Measurements from ENCODE around the gene NABP1.

Gene NABP1

DNA sequence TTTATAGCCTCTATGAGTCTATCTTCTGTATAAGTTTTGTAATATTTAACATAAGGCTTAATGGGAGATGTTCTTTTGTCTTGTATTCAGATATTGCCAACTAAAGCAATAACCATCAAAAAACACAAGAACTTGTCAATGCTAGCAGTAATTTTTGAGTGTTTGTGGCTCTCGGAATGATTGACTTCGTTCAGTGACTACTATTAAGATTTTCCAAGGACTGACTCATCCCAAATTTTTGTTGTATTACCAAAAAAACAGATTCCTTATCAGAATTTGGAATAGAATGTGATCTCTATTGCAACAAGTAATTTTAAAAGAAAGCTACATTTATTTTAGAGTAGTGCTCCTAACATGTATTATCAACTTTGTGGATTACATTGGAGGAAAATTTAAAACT is 8.1 kb downstream of the NABP1 start:
- no peak for DNase-seq

DNA sequence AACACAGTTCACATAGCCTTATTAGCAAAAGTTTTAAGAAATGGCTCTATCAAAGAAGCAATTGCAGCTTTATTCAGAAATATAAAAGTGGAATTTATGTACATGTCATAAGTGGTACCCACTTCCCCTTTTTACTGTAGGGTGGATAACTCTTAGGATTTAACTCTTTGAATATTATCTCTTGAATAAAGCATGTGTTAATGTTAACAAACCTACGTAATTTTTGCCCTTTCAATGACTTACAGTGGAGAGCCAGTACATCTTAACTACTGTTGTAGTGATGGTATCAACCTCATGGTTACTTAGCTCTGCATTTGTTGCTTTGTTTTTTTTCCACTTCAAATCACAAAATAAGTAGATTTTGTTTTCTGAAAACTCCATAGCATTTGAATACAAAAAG is 8.8 kb downstream of the NABP1 start:
- DNase-seq, result no peak

DNA sequence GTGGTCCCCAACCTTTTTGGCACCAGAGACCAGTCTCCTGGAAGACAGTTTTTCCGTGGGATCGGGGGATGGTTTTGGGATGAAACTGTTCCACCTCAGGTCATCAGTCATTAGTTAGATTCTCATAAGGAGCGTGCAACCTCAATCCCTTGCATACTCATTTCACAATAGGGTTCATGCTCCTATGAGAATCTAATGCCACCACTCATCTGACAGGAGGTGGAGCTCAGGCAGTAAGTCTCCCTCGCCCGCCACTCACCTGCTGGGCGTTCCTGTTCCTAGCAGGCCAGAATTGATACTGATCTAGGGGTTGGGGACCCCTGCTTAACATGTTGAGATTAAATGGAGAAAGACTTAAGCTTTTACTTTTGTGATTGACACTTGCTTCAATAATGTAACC is 9.9 kb downstream of the NABP1 start:
- no peak for DNase-seq

DNA sequence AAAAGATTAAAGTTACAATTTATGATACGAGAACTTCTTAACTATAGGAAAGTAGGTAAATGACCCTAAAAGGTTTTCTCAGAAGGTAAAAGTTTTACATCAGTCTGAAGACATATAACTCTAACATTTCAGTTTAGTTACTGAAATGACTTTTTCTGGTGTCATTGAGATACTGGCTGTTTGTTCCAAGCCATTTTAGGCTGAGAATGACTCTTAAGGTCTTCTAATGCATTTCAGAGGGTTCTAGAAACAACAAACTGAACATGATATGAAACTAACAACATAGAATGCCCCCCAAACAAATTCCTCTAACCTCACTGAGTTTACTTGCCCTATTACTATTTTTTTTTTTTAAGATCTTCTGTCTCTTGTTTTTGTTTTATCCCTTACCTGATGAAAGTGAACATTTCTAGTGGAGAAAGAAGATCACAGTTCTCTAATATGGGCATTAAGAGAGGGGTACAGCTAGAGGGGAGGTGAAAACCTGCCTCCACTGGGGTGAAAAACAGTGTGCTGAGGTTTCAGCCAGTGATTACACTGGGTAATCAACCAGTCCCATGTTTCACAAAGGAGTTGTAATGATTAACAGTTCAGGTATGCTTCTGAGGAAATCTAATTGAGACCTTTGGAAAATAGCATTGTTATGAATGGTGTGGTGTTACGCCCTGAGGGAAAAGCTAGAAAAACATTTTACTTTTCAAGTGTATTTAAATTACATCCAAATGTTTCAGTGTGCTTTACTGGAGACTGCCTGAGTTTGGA is 11.2 kb downstream of the NABP1 start:
- no peak for DNase-seq

DNA sequence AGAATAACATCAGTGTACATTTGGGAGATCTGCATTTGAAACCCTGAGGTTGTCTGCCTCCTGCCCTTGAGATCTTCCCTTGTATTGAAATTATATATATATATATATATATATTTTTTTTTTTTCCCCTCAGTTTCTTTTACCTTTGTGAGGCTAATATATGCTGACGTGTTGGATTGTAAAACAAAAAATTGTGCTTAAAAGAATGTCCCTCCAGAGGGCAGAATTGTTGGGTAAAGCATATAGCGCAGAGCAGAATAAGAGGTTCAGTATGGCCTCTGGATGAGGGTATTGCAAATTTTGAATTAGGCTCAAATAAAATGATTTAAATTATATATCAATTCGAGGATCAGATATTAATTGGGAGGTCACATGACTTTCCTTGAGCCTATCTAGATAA is 12.4 kb downstream of the NABP1 start:
- no peak for DNase-seq

DNA sequence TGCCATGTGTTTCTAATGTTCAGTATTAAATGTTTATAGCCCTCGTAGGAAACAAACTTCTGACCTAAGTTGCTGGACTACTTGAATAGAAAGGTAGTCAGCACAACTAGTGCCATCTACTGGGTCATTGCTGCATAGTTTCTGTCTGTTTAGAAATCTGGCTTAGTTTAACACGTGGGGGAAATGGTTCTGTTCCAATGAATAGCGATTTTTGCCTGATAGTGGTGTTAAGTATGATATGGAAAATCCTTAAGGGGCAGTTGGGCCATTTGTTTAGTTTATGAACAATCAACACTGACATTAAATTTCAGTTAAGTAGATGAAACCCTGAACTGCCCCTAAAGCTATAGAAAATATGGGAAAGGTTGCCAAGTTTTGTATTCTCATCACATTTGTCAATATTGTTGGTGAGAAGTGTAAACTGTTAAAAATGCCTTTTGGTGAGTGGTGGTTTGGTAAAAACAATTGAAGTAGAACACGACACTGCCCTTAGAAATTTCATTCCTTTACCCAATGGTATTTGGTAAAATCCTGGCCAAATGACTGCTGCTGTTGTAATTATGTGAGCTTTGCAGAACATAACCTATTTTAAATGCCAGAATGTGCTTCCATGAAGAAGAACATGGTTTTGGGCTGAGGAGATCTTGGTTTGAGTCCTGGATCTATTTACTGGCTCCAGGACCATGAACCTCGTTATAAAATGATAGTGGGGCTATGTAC is 13.2 kb downstream of the NABP1 start:
- no peak for DNase-seq

DNA sequence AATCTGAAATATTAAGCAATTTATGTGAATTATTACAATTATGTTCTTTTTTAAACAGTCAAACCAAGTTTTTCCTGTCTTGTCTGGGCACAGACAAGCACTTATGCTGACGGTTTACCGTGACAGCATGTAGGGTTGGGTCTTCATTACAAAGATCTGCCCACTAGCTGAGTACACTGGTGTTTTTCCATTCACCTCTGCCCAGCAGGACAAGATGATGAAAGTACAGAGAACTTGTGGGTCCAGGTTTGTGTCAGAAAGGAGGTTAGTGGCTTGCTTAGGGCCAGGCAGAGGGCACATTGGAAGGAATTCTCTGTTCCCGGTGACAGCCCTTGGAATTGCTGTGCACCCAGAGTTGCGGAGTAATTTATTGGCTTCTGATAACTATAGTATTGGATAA is 14.0 kb downstream of the NABP1 start:
- no peak for DNase-seq

DNA sequence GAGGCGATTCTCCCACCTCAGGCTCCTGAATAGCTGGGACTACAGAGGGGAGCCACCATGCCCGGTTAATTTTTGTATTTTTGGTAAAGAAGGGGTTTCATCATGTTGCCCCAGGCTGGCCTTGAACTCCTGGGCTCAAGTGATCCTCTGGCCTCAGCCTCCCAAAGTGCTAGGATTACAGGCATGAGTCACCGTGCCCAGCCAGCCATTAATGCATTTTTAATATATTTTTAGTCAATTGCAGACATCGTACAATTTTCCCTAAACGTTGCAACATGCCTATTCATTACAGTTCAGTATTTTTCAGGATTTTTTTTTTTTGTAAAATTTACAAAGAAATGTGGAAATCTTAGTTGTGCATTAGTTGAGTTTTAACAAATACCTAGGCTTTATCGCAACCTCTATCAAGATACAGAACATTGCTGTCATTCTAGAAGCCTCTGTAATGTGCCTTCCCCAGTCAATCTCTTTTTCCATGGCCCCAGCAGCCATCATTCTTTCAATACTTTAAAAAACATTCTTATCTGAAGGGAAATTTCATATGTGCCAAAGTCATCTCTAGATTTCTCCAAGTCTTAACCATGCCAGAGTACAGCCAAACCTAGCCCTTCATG is 14.7 kb downstream of the NABP1 start:
- no peak for DNase-seq

DNA sequence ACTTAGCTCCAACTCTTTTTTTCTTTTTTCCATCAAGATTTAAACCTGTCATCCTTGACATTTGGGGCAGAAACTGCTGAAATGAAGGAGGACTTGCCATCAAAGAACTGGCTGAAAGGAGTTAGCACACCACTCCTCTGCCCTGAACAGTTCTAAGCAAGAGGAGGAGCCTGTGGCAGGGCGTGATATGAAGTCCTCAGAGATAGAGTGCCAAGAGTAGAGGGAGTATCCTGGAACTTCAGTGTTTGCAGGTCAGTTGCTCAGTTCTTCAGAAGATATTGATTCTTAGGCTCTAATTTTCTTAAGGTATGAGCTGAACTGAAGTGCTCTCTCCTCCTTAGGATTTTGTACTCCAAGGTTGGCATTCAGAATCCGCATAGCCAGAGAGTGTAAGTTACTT is 15.2 kb downstream of the NABP1 start:
- no peak for DNase-seq

DNA sequence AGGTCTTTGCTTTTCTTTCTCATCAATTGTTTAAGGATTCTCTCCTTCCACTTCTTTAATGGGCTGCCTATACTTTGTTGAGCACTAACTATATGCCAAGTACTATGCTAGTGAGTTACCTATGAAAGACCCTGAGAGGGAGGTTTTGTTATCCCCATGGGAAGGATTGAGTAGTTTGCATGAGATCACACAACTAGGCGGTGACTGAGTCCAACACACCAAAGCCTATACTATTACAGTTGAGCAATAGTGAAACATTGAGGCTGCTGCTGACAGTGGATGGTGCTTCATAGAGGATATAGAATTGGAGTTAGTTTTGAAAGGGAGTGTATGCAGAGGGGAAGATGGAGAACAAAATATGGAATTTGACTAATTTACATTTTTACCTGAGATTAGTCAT is 15.8 kb downstream of the NABP1 start:
- no peak for DNase-seq

DNA sequence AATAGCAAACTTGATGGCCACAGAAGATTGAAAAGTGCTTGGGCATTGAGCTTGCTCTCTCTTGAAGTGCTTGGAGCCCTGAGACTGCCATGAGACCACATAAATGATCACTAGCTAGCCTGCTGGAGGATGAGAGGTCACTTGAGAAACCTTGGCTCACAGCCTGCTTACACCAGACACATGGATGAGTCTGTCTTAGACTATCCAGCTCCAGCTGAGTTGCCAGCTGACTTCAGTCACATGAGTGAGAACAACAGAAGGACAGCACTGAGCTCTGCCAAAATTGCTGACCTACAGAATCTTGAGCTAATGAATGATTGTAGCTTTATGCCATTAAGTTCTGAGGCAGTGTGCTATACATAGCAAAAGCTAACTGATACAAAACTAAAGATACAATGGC is 18.1 kb downstream of the NABP1 start:
- no peak for DNase-seq

DNA sequence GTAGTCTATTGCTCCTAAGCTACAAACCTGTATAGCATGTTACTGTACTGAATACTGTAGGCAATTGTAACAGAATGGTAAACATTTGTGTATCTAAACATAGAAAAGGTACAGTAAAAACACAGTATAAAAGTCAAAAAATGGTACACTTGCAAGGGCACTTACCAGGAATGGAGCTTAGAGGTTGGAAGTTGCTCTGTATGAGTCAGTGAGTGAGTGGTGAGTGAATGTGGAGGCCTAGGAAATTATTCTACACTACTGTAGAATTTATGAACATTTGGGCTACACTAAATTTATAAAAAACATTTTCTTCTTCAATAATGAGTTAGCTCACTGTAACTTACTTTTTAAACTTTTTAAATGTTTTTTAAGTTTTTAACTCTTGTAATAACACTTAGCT is 19.0 kb downstream of the NABP1 start:
- no peak for DNase-seq

DNA sequence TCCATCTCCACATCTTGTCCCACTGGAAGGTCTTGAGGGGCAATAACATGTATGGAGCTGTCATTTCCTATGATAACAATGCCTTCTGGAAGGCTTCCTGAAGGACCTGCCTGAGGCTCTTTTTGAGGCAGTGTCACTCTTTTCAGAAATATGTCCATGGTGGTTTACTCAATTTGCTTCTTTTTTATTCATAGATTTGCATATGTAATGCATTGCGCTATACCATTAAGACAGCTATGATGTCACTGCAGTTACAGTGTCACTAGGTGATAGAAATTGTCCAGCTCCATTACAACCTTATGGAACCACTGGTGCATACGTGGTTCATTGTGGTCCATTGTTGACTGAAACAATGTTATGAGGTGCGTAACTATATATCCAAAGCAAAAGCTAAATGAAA is 19.9 kb downstream of the NABP1 start:
- DNase-seq, result no peak

DNA sequence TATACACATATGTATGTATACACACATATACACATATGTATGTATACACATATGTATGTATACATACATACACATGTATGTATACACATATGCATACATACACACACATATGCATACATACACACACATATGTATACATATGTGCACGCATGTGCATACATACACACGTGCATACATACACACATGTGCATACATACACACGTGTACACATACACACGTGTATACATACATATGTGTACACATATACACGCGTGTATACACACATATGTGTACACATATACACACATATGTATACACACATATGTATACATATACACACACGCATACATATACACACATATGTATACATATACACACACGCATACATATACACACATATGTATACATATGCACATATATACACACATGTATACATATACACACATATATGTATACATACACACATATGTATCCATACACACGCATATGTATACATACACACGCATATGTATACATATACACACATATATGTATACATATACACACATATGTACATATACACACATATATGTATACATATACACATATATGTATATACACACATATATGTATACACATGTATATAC is 21.5 kb downstream of the NABP1 start:
- DNase-seq, result no peak

DNA sequence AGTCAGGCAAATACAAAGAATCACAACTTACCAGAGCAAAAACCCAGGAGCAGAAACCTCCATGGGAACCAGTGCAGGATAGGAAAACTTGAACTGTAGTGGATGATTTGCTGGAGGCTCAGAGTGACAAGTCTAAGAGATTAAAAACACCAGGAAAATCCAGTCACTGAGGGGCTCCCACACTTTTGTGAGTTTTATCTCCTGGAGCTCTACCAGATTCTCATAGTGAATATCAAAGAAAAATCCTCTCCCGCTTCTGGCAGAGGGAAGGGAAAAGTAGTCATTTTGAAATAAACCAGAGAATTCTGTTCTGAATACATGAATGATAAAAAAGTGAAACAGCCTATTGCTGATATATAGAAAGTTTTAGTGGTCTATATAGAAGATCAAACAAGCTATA is 23.1 kb downstream of the NABP1 start:
- DNase-seq, result no peak

DNA sequence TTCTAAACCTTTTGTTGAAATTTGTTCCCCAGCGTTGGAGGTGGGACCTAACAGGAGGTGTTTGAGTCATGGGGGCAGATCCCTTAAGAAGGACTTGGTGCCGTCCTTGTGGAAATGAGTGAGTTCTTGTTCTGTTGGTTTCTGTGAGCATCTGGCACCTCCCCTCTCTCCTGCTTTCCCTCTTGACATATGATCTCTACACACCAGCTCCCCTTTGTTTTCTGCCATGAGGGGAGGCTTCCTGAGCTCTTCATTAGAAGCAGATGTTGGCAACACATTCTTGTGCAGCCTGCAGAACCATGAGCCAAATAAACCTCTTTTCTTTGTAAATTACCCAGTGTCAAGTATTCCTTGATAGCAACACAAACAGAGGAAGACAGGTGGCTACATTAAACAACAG is 23.8 kb downstream of the NABP1 start:
- DNase-seq, result no peak

DNA sequence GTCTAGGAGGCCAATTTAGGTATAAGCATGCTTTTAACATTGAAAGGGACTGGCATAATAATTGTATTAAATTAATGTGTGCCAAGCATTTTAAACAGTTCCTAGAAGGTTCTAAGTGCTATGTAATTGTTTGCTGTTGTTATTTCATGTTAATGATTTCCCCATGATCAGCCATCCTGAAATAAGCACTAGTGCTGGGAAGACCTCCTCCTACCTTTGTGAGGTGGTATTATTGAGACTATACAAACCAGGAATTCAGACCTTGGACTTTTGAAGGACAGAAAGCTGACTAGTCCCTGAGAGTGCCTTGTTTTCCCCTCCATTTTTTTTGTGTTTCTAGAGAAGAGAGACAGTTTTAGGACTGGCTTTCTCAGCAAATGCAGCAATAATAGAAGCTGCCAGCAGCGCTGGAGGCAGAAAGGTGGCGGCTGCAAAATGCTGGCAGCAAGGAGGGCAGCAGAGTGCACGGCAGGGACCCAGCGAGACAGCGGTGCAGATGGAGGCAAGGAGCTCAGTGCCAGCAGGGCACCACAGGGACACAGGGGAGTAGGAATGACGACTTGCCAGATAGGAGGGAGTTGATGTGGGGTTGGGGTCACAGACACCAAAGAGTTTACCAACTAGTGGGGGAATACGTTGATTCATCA is 25.3 kb downstream of the NABP1 start:
- no peak for DNase-seq

DNA sequence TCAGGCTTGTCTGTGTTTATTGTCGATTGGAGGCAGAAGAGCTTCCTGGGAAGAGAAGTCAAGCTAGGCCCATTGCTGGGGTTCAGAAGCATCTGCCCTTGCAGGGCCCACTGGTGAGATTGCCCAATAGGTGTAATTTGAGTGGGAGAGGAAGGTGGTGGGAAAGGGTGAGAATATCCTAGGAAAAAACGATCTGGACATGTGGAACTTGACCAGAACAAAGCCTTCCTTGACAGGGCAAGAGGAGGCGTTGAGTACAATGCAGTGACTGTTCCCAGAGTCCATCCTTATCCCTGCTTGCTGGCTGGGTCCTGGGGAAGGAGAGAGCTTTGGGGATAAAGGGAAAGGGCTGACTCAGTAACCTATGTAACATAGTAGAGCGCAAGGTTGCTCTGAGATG is 27.1 kb downstream of the NABP1 start:
- DNase-seq, result no peak

DNA sequence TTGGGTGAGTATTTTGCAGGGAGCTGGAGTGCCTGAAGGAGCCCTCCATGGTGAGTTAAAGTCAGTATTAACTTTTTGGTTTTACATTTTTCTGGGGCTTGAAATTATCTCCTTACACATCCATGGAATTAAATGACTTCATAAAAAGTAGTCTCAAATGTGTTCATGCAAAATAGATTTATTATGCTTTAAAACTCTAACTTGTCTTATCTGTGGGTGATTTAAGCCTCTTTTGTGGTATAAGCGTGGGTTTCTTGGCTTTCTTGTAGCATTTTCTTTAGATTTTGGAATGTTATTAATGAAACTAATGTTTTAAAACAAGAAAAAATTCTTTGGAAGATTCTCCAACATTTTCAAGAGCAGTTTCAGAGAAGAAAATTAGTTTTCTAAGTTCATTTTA is 27.8 kb downstream of the NABP1 start:
- DNase-seq, result no peak

DNA sequence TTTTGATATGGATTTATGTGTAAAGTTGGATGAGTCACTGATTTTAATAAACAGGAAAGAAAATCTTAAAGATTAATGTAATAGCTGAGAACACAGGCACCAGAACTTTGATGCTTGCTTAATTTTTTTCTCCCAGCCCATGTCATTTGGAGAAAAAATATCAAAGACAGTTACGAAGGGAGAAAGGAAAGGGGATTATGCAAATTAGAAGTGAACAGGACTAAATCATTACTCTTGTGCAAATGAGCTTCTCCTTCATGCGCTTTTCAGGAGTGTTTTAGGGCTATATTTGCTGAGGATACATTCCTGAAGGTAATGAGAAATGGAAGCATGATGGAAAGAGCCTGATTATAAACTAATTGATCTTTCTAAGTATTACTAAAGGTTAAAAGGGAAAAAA is 28.9 kb downstream of the NABP1 start:
- DNase-seq, result no peak

DNA sequence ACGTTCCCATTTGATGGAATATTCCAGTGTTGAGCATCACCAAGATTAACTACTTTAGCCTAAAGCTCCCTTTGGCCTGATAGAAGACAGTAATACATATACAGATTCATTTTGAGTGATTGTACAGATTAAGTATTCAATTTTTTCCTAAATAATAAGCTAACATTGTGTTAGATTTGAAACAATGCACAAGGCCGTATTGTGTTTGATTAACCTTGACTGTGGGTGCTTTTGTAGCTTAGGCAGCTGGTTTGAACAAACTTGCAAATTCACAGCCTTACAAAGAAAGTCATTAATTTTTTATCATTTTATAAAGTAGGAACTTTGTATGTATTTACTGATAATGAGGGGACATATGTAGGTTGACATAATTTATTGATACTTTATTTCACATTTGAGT is 29.6 kb downstream of the NABP1 start:
- no peak for DNase-seq

DNA sequence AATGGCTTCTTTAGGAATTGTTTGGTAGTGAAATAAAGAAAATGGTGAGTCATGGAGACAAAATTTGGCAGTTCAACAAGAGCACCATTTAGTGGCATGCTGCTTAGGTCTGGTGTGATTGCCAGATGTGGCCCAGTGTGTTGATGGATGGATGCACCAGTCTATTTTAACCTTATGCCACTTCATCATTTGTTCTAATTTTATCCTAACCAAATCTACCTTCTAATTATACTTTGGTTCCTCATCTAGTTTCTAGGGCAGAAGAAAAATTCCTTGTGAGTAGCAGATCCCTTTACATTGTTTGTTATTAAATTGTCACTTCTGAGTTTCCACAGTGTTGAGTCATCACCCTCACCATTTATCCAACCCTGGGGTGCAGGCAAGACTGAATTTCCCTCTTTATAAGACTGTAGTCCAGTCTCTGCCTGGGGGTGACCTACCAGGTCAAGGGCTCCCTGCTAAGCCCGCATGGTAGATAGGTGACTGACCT is 32.5 kb downstream of the NABP1 start:
- no peak for DNase-seq

DNA sequence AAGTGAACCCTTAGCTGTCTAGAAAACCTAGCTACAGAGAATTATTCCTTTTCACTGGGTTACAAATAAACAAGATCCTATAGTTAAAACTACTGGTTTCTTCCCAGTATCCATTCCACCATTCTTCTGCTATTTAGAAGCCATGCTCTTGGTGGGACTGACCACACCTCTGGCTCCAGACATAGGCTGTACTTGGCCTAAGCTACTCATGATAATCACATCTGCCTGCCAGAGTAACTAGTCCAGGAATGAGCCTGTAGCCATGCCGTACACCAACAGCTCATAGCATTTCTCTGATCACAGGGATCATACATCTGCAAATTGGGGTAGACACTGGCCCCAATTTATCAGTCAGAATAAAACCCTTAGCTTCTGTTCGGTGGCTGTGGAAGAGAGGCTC is 33.7 kb downstream of the NABP1 start:
- DNase-seq, result no peak
